CD14-positive monocyte (primary cell): ENCODE measurements around the gene EYS. TPM values are rescaled to one million over a fixed set of nuclear protein-coding genes. Genes with fewer than 3 reads are reported as not detected.

Experiments
- DNase-seq, 3 donors: peaks; one replicate each; pipeline ENCODE4 v3.0.0-alpha.2; 2011 to 2022
- H2AFZ ChIP-seq: 2 replicates; pipeline ENCODE4 v1.6.0; 2012; ENCODE audit warnings: mild to moderate bottlenecking, low read depth, low read length, inconsistent platforms; ENCODE audit not compliant: insufficient read depth, poor library complexity, severe bottlenecking
- H3K27ac ChIP-seq, 2 donors: 1 replicate in 1 of 2; 2 replicates in 1 of 2; pipeline ENCODE4 v1.5.1; 2012 to 2013; ENCODE audit warnings: low read length in 2 of 2, control low read depth in 1 of 2, inconsistent platforms in 1 of 2, low read depth in 1 of 2, mild to moderate bottlenecking in 1 of 2
- H3K27me3 ChIP-seq, 2 donors: one replicate each; pipeline versions ENCODE4 v1.6.0 to v1.6.1; 2011 to 2013; ENCODE audit warnings: low read length in 2 of 2; ENCODE audit not compliant: control insufficient read depth in 2 of 2, insufficient read depth in 2 of 2
- H3K36me3 ChIP-seq, 2 donors: replicated peaks in 1 of 2; 1 replicate in 1 of 2; 2 replicates in 1 of 2; pipeline versions ENCODE4 v1.5.1 to v1.6.1; 2012 to 2013; ENCODE audit warnings: low read length in 2 of 2, control low read depth in 1 of 2, inconsistent platforms in 1 of 2, mild to moderate bottlenecking in 1 of 2; ENCODE audit not compliant: insufficient read depth in 2 of 2, control insufficient read depth in 1 of 2
- H3K4me1 ChIP-seq, 2 donors: 1 replicate in 1 of 2; 2 replicates in 1 of 2; pipeline versions ENCODE4 v1.5.1 to v1.6.1; 2012 to 2013; ENCODE audit warnings: low read length in 2 of 2, control low read depth in 1 of 2, inconsistent platforms in 1 of 2, mild to moderate bottlenecking in 1 of 2, moderate library complexity in 1 of 2; ENCODE audit not compliant: insufficient read depth in 2 of 2, control insufficient read depth in 1 of 2
- H3K4me2 ChIP-seq: replicated peaks from 2 replicates; pipeline ENCODE3; 2012; ENCODE audit warnings: low read length, moderate library complexity, mild to moderate bottlenecking; ENCODE audit not compliant: poor library complexity, severe bottlenecking; ENCODE audit errors: extremely low read depth
- H3K4me3 ChIP-seq, 3 experiments: fragments of 200-600 bp in 1 of 3; sonication (generic) in 1 of 3; replicated peaks in 1 of 3; 1 replicate in 2 of 3; 2 replicates in 1 of 3; pipeline ENCODE4 v1.5.1; 2011 to 2013; ENCODE audit warnings: low read length in 3 of 3, mild to moderate bottlenecking in 3 of 3, control low read depth in 2 of 3, low read depth in 2 of 3, inconsistent platforms in 1 of 3, moderate library complexity in 1 of 3
- H3K79me2 ChIP-seq: 2 replicates; pipeline ENCODE4 v1.6.0; 2012; ENCODE audit warnings: mild to moderate bottlenecking, control low read depth, inconsistent platforms, low read length, moderate library complexity; ENCODE audit not compliant: insufficient read depth
- H3K9ac ChIP-seq: 2 replicates; pipeline ENCODE4 v1.6.0; 2017; ENCODE audit warnings: low read length, mild to moderate bottlenecking; ENCODE audit not compliant: insufficient read depth, poor library complexity, severe bottlenecking
- H3K9me3 ChIP-seq, 2 donors: replicated peaks in 1 of 2; 1 replicate in 1 of 2; 2 replicates in 1 of 2; pipeline versions ENCODE4 v1.5.1 to v1.6.1; 2012 to 2013; ENCODE audit warnings: low read length in 2 of 2, control low read depth in 1 of 2; ENCODE audit not compliant: control insufficient read depth in 1 of 2, insufficient read depth in 1 of 2
- H4K20me1 ChIP-seq: 2 replicates; pipeline ENCODE4 v1.6.0; 2012; ENCODE audit warnings: mild to moderate bottlenecking, low read length, control low read depth, moderate library complexity; ENCODE audit not compliant: insufficient read depth
- H3K27ac Mint-ChIP-seq, 7 donors: one replicate each; pipeline ENCODE4 v1.8.0; 2020; ENCODE audit warnings: mild to moderate bottlenecking in 7 of 7, mixed read lengths in 7 of 7, moderate library complexity in 6 of 7, inconsistent platforms in 2 of 7
- H3K27me3 Mint-ChIP-seq, 3 donors: one replicate each; pipeline ENCODE4 v1.8.0; 2021 to 2022; ENCODE audit warnings: low read depth in 3 of 3, mild to moderate bottlenecking in 3 of 3, mixed read lengths in 3 of 3, moderate library complexity in 3 of 3, inconsistent platforms in 1 of 3
- H3K36me3 Mint-ChIP-seq, 2 donors: one replicate each; pipeline ENCODE4 v1.8.0; 2020; ENCODE audit warnings: mixed read lengths in 2 of 2, inconsistent platforms in 1 of 2, mild to moderate bottlenecking in 1 of 2
- H3K4me1 Mint-ChIP-seq: one replicate; pipeline ENCODE4 v1.8.0; 2020; ENCODE audit warnings: mild to moderate bottlenecking, mixed read lengths
- H3K4me3 Mint-ChIP-seq, 2 donors: one replicate each; pipeline ENCODE4 v1.8.0; 2020; ENCODE audit warnings: mild to moderate bottlenecking in 2 of 2, mixed read lengths in 2 of 2, moderate library complexity in 1 of 2
- H3K9me3 Mint-ChIP-seq, 7 donors: one replicate each; pipeline ENCODE4 v1.8.0; 2020 to 2022; ENCODE audit warnings: mixed read lengths in 7 of 7, mild to moderate bottlenecking in 6 of 7, moderate library complexity in 6 of 7, inconsistent platforms in 2 of 7
- CTCF ChIP-seq: fragments of 200-600 bp; IDR thresholded peaks from one replicate; pipeline ENCODE4 v1.8.0; 2022; ENCODE audit warnings: antibody characterized with exemption, mild to moderate bottlenecking
- WGBS: methylation state at CpG from one replicate; pipeline ENCODE4 v1.1.5; 2013; ENCODE audit warnings: missing lambda C conversion rate; ENCODE audit not compliant: insufficient coverage; 5-methylcytosine and 5-hydroxymethylcytosine counted together
- intact Hi-C, 2 donors: fragments of 100-400 bp; cut with micrococcal nuclease; formaldehyde crosslinking; loops; one replicate each; pipeline versions ENCODE4 v1.15.0 to v1.15.1; 2023
- polyA plus RNA-seq, 3 donors: library from polyadenylated mRNA; depleted of rRNA in 1 of 3; unstranded in 2 of 3; stranded (reverse) in 1 of 3; fragments of 300-500 nt in 2 of 3; fragments of >200 nt in 1 of 3; fragmentation: Illumina TruSeq in 2 of 3; gene quantifications; 1 replicate in 2 of 3; 2 replicates in 1 of 3; pipeline ENCODE4 v1.2.3, GENCODE V29; 2012 to 2021

EYS gene
- polyA plus RNA-seq, 3 donors = 0.01 to 0.03 TPM; not detected in 1

- H3K79me2 ChIP-seq = no peaks in the 10 kb centered on the region
- no peak overlapping the region for H3K4me3 ChIP-seq
- H2AFZ ChIP-seq = no peak overlapping the region
- no peaks in the 10 kb centered on the region for H4K20me1 ChIP-seq
- Mint-ChIP-seq H3K4me1 (no peaks in the 10 kb centered on the region), H3K4me3 (no peak overlapping the region), H3K27ac (no peak overlapping the region), H3K27me3 (peaks cover 0 to 1% (median 0%) of the 10 kb centered on the region in 3 donors), H3K9me3 (peaks cover 0 to 6% (median 3%) of the 10 kb centered on the region in 7 donors), H3K36me3 (no peaks in the 10 kb centered on the region)
- H3K4me2 ChIP-seq = no peak overlapping the region
- DNase-seq = no peak
- H3K27ac ChIP-seq = no peak overlapping the region
- no peaks in the 10 kb centered on the region for H3K27me3 ChIP-seq
- no peaks in the 10 kb centered on the region for H3K4me1 ChIP-seq
- no peak overlapping the region for H3K9ac ChIP-seq
- intact Hi-C loops = no loop called here
- TF ChIP-seq CTCF = no peak
- no peaks in the 10 kb centered on the region for H3K36me3 ChIP-seq
- no peaks in the 10 kb centered on the region for H3K9me3 ChIP-seq
Measured at GRCh38 chr6:64520050-64520449, 1187.0 kb downstream of the EYS start.

GRCh38 chr6:64516393-64516792, 1190.6 kb downstream of the EYS start:
- peaks cover 0 to 6% (median 3%) of the 10 kb centered on the region in 7 donors for H3K9me3 Mint-ChIP-seq

More at GRCh38 chr6:64516393-64516792, 1190.6 kb downstream of the EYS start:
- Histone ChIP-seq H2AFZ (no peak overlapping the region), H3K79me2 (no peaks in the 10 kb centered on the region), H3K4me1 (no peaks in the 10 kb centered on the region), H3K27ac (no peak overlapping the region), H3K36me3 (no peaks in the 10 kb centered on the region), H4K20me1 (no peaks in the 10 kb centered on the region), H3K9ac (no peak overlapping the region), H3K4me3 (no peak overlapping the region), H3K9me3 (no peaks in the 10 kb centered on the region), H3K27me3 (no peaks in the 10 kb centered on the region), H3K4me2 (no peak overlapping the region)
- no peak for DNase-seq
- no peaks in the 10 kb centered on the region for H3K4me1 Mint-ChIP-seq
- no CpG with 5 or more reads among the region's 1 CpG for WGBS
- intact Hi-C loops = no loop called here
- H3K27ac Mint-ChIP-seq = no peak overlapping the region
- H3K4me3 Mint-ChIP-seq = no peak overlapping the region
- no peaks in the 10 kb centered on the region for H3K36me3 Mint-ChIP-seq
- TF ChIP-seq CTCF = no peak
- no peaks in the 10 kb centered on the region for H3K27me3 Mint-ChIP-seq
